Measurements from ENCODE around the gene PLEKHB1. TPM values are rescaled to one million over a fixed set of nuclear protein-coding genes. Genes with fewer than 3 reads are reported as not detected.
A peak's percentile ranks its signal among the peaks of the same experiment; 100 is the strongest.

The PLEKHB1 gene
- total RNA-seq, 4 donors from 2014 or later: 7.2 to 23.5 (median 9.6) TPM

- no peaks in the 10 kb centered on the region for H3K9me3 ChIP-seq
- intact Hi-C loops (cut with DNase I; ENCODE audit: low total_unique reads): no loop called here
- no peaks in the 10 kb centered on the region for H3K27me3 ChIP-seq
- no peaks in the 10 kb centered on the region for H3K36me3 ChIP-seq
- WGBS, 2 donors (ENCODE audit: low coverage in 1 of 2): 20 to 34% methylated on average over 2 to 20 of the region's 20 CpGs
- in situ Hi-C loops (cut with MboI; ENCODE audit: low pct_ligation_motif_present in 1 of 4, low pct_unique_long_range_greater_than_20kb in 1 of 4, low sequenced_read_pairs in 3 of 4): no loop called here
- TF ChIP-seq POLR2A (IDR thresholded peaks at IDR 0.05): no peak
- TF ChIP-seq EP300 (IDR thresholded peaks at IDR 0.05; ENCODE audit: low read depth): no peak
- no peak for TF ChIP-seq POLR2AphosphoS5 (IDR thresholded peaks at IDR 0.05)
- TF ChIP-seq CTCF (IDR thresholded peaks at IDR 0.05): no peak
- DNase-seq: no peak
- H3K4me3 ChIP-seq: peak overlapping the region; percentile 44 to 99 (median 76)
- peaks cover 6 to 38% (median 12%) of the 10 kb centered on the region in 4 donors for H3K4me1 ChIP-seq
- H3K27ac ChIP-seq: peak overlapping the region; percentile 81 to 87 (median 86)
Measured at GRCh38 chr11:73598719-73599379, 47.5 kb upstream of the PLEKHB1 start.

- Histone ChIP-seq H3K27me3 (no peaks in the 10 kb centered on the region), H3K9me3 (no peaks in the 10 kb centered on the region), H3K27ac (no peak overlapping the region), H3K4me1 (no peaks in the 10 kb centered on the region), H3K36me3 (no peaks in the 10 kb centered on the region), H3K4me3 (no peak overlapping the region)
- 81 to 90% methylated on average over 5 of the region's 5 CpGs for WGBS, 2 donors (ENCODE audit: low coverage in 1 of 2)
- intact Hi-C loops (cut with DNase I; ENCODE audit: low total_unique reads) (no loop called here), in situ Hi-C loops (cut with MboI; ENCODE audit: low pct_ligation_motif_present in 1 of 4, low pct_unique_long_range_greater_than_20kb in 1 of 4, low sequenced_read_pairs in 3 of 4) (no loop called here)
- no peak for DNase-seq
- TF ChIP-seq CTCF (IDR thresholded peaks at IDR 0.05) (no peak), POLR2A (IDR thresholded peaks at IDR 0.05) (no peak), EP300 (IDR thresholded peaks at IDR 0.05; ENCODE audit: low read depth) (no peak), POLR2AphosphoS5 (IDR thresholded peaks at IDR 0.05) (no peak)
Measured at GRCh38 chr11:73612601-73613140, 33.7 kb upstream of the PLEKHB1 start.

GRCh38 chr11:73614591-73614990 is 31.8 kb upstream of the PLEKHB1 start:
- H3K36me3 ChIP-seq: no peaks in the 10 kb centered on the region
- H3K27ac ChIP-seq: no peak overlapping the region
- in situ Hi-C loops (cut with MboI; ENCODE audit: low pct_ligation_motif_present in 1 of 4, low pct_unique_long_range_greater_than_20kb in 1 of 4, low sequenced_read_pairs in 3 of 4): no loop called here
- H3K27me3 ChIP-seq: no peaks in the 10 kb centered on the region
- TF ChIP-seq POLR2A (IDR thresholded peaks at IDR 0.05): no peak
- no peak for TF ChIP-seq EP300 (IDR thresholded peaks at IDR 0.05; ENCODE audit: low read depth)
- no peak for TF ChIP-seq POLR2AphosphoS5 (IDR thresholded peaks at IDR 0.05)
- no peak for TF ChIP-seq CTCF (IDR thresholded peaks at IDR 0.05)
- H3K4me1 ChIP-seq: no peaks in the 10 kb centered on the region
- intact Hi-C loops (cut with DNase I; ENCODE audit: low total_unique reads): no loop called here
- H3K4me3 ChIP-seq: no peak overlapping the region
- H3K9me3 ChIP-seq: no peaks in the 10 kb centered on the region
- no peak for DNase-seq

- in situ Hi-C loops (cut with MboI; ENCODE audit: low pct_ligation_motif_present in 1 of 4, low pct_unique_long_range_greater_than_20kb in 1 of 4, low sequenced_read_pairs in 3 of 4): no loop called here
- intact Hi-C loops (cut with DNase I; ENCODE audit: low total_unique reads): no loop called here
- no peak overlapping the region for H3K27ac ChIP-seq
Measured at GRCh38 chr11:73622926-73623593, 23.3 kb upstream of the PLEKHB1 start.

More at GRCh38 chr11:73622926-73623593, 23.3 kb upstream of the PLEKHB1 start:
- 43 to 58% methylated on average over 2 to 4 of the region's 4 CpGs for WGBS, 2 donors (ENCODE audit: low coverage in 1 of 2)
- Histone ChIP-seq H3K27me3 (peaks cover 7% of the 10 kb centered on the region), H3K4me3 (no peak overlapping the region), H3K36me3 (no peaks in the 10 kb centered on the region), H3K9me3 (no peaks in the 10 kb centered on the region), H3K4me1 (peaks cover 0 to 4% (median 1%) of the 10 kb centered on the region in 4 donors)
- DNase-seq: no peak
- TF ChIP-seq EP300 (IDR thresholded peaks at IDR 0.05; ENCODE audit: low read depth): no peak
- no peak for TF ChIP-seq POLR2A (IDR thresholded peaks at IDR 0.05)
- no peak for TF ChIP-seq CTCF (IDR thresholded peaks at IDR 0.05)
- TF ChIP-seq POLR2AphosphoS5 (IDR thresholded peaks at IDR 0.05): no peak

All from transverse colon (tissue), 4 donors.